Tibial artery (tissue), 4 donors: ENCODE results near the gene NKG7.
"Not testable (repeated sequence)": the region's sequence is repeated elsewhere in the genome, so short reads cannot be mapped to it uniquely, and the experiment has no call there.

Experiments used
- DNase-seq, 2 donors: peaks; one replicate each; pipeline ENCODE4 v3.0.0-alpha.2; 2019
- H3K27ac ChIP-seq, 2 donors: fragments of 200-600 bp; sonication (generic) in 1 of 2; 1 replicate in 1 of 2; 2 replicates in 1 of 2; pipeline ENCODE4 v1.5.1; 2018 to 2019; ENCODE audit warnings: mild to moderate bottlenecking in 1 of 2
- H3K27me3 ChIP-seq, 2 donors: fragments of 200-600 bp; sonication (generic) in 1 of 2; one replicate each; pipeline versions ENCODE4 v1.5.1 to v1.6.0; 2016 to 2019
- H3K36me3 ChIP-seq, 3 donors: fragments of 200-600 bp; sonication (generic) in 2 of 3; one replicate each; pipeline ENCODE4 v1.5.1; 2016 to 2019; ENCODE audit warnings: mild to moderate bottlenecking in 2 of 3
- H3K4me1 ChIP-seq, 4 donors: fragments of 200-600 bp; sonication (generic) in 2 of 4; 1 replicate in 3 of 4; 2 replicates in 1 of 4; pipeline ENCODE4 v1.5.1; 2016 to 2019
- H3K4me3 ChIP-seq, 2 donors: fragments of 200-600 bp; sonication (generic) in 1 of 2; 1 replicate in 1 of 2; 2 replicates in 1 of 2; pipeline ENCODE4 v1.5.1; 2018 to 2019; ENCODE audit warnings: mild to moderate bottlenecking in 2 of 2
- H3K9me3 ChIP-seq, 3 donors: fragments of 200-600 bp; sonication (generic) in 1 of 3; one replicate each; pipeline ENCODE4 v1.5.1; 2016 to 2019
- intact Hi-C: fragments of 100-400 bp; cut with DNase I; formaldehyde crosslinking; loops from one replicate; pipeline ENCODE4 v1.15.0; 2023; ENCODE audit warnings: low total_unique reads
- TF ChIP-seq, protein P1 (sequence below), 2 experiments: fragments of 200-600 bp in 1 of 2; fragments of 450-650 bp in 1 of 2; IDR thresholded peaks; one replicate each; pipeline ENCODE4 v1.5.1; 2017 to 2019; ENCODE audit warnings: antibody characterized with exemption in 2 of 2, mild to moderate bottlenecking in 1 of 2, moderate library complexity in 1 of 2

Gene NKG7, protein sequence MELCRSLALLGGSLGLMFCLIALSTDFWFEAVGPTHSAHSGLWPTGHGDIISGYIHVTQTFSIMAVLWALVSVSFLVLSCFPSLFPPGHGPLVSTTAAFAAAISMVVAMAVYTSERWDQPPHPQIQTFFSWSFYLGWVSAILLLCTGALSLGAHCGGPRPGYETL

DNA sequence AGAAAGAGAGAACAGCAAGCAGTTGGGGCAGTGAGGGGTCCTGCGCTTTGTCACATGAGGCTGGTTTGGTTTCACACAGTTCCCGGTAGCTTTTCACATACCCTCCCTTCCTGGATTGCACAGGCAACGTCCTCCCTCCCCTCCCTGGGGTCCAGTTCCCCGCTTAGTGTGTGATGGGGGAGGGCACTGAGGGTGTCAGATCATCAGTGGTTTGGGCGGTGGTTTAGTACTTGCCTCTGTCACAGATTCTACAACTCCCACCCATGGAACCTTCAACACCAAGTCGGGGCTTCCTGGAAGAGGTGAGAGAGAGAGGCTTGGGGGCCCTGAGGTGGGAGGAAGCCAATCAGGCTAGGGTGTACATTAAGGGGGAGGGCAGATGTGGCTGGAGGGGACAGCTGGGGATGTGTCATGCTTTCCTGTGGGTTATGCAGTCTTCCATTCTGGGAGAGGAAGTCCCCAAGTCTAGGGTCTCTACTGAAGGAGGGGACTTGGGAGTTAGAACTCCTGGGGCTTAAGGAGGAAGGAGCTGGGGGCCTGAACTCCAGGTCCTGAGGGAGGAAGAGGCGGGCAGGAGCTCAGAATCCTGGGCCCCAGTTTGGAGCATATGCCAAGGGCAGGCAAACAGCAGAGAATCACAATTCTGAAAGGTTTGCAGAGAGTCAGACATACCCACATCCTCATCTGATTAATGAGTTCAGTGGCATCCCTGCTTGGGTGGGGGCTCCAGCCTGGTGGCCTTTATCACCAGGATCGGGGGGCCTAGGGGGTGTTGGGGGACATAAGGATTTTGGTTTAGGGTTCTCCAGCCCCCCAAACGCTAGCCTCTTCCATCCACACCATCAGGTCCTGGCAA is at the start of gene NKG7:
TSS of gene NKG7 (minus strand) at position 6 of the 856 bp plus-strand sequence. CDS start 119 bp downstream, outside the sequence.
- Histone ChIP-seq H3K27ac (no peak within 1 kb of the TSS), H3K4me1 (peaks cover 0 to 8% (median 7%) of the 10 kb centered on the region in 4 donors), H3K27me3 (peaks cover 0 to 2% of the 10 kb centered on the region in 2 donors), H3K4me3 (no peak within 1 kb of the TSS), H3K9me3 (no peaks in the 10 kb centered on the region), H3K36me3 (no peaks in the 10 kb centered on the region)
- no peak for DNase-seq
- TF ChIP-seq, protein P1, sequence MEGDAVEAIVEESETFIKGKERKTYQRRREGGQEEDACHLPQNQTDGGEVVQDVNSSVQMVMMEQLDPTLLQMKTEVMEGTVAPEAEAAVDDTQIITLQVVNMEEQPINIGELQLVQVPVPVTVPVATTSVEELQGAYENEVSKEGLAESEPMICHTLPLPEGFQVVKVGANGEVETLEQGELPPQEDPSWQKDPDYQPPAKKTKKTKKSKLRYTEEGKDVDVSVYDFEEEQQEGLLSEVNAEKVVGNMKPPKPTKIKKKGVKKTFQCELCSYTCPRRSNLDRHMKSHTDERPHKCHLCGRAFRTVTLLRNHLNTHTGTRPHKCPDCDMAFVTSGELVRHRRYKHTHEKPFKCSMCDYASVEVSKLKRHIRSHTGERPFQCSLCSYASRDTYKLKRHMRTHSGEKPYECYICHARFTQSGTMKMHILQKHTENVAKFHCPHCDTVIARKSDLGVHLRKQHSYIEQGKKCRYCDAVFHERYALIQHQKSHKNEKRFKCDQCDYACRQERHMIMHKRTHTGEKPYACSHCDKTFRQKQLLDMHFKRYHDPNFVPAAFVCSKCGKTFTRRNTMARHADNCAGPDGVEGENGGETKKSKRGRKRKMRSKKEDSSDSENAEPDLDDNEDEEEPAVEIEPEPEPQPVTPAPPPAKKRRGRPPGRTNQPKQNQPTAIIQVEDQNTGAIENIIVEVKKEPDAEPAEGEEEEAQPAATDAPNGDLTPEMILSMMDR (IDR thresholded peaks at IDR 0.05) = no peak
- intact Hi-C loops = no loop called here

DNA sequence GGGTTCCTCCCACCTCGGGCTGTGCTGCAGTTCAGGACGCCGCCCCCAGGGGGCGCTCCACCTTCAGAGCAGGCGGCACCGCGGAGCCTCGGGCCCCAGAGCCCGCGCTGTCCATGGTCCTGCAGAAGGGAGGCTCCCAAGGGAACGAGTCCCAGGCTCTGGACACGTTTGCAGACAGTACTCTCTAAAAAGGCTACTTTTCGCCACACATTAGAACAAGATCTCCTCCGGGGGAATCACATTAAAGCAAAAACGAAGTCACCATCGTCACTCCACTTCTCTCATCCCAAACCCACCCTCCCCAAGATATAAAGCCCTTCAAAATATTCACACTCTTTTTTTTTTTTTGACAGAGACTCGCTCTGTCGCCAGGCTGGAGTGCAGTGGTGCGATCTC is 49.6 kb upstream of the NKG7 start:
- TF ChIP-seq, protein P1 (IDR thresholded peaks at IDR 0.05) = peak; percentile 61 to 72
- Histone ChIP-seq H3K4me3 (no peak overlapping the region), H3K27me3 (peaks cover 0 to 30% of the 10 kb centered on the region in 2 donors), H3K36me3 (no peaks in the 10 kb centered on the region), H3K9me3 (no peaks in the 10 kb centered on the region), H3K27ac (no peak overlapping the region), H3K4me1 (peaks cover 0 to 5% (median 0%) of the 10 kb centered on the region in 4 donors)
- intact Hi-C loops = no loop called here
- peak; percentile 65 to 80 for DNase-seq

DNA sequence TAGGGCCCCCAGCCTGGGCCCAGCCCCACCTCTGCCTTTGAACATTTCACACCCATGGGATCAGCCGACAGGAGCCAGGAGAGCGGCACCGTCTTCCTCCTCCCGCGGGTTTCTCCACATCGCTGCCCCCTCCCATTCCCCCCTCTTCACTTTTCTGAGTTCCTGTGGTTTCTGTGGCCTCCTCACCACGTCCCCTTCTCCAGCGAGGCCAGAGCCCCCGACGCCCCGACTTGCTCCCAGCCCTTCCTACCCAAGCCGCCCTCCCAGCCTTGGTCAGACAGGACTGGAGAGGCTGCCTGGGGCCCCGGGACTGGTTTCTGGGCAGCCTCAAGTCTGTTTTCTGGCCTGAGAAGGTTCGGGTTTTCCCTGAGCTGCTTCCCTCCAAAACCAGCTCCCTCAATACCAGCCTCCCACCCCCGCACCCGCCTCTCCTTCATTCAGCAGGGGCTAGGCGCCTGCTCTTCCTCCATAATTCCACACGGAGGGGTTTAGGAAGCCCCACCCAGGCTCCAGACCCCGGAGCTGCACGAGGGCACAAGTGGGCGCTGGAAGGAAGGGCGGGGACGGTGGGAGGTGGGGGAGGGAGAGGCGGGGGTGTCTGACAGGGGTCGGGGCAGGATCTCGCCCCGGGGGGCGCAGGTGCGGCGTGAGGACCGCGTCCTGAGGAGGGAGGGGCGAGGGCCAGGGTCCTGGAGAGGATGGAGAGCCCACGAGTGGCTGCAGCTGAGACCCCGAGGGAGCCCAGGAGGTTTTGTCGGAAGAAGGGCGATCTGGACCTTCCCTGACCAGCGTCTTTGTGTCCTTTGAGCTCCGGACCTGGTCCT is 49.0 kb upstream of the NKG7 start:
- Histone ChIP-seq H3K4me3 (no peak overlapping the region), H3K9me3 (no peaks in the 10 kb centered on the region), H3K27me3 (peaks cover 0 to 36% of the 10 kb centered on the region in 2 donors), H3K36me3 (no peaks in the 10 kb centered on the region), H3K4me1 (peaks cover 0 to 5% (median 0%) of the 10 kb centered on the region in 4 donors), H3K27ac (no peak overlapping the region)
- no peak for DNase-seq
- TF ChIP-seq, protein P1 (IDR thresholded peaks at IDR 0.05) = no peak
- intact Hi-C loops = no loop called here

DNA sequence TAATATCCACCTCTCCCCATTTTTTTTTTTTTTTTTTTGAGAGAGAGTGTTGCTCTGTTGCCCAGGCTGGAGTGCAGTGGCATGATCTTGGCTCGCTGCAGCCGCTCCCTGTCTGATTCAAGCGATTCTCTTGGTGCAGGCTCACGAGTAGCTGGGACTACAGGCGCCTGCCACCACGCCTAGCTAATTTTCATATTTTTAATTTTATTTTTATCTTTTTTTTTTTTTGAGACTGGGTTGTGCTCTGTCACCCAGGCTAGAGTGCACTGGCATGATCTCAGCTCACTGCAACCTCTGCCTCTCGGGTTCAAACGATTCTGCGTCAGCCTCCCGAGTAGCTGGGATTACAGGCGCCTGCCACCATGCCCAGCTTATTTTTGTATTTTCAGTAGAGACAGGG is 48.1 kb upstream of the NKG7 start:
- H3K27ac ChIP-seq, H3K36me3 ChIP-seq, intact Hi-C loops, H3K4me3 ChIP-seq, DNase-seq, H3K9me3 ChIP-seq, H3K4me1 ChIP-seq: not testable (repeated sequence)
- H3K27me3 ChIP-seq = peaks cover 0 to 38% of the 10 kb centered on the region in 2 donors

DNA sequence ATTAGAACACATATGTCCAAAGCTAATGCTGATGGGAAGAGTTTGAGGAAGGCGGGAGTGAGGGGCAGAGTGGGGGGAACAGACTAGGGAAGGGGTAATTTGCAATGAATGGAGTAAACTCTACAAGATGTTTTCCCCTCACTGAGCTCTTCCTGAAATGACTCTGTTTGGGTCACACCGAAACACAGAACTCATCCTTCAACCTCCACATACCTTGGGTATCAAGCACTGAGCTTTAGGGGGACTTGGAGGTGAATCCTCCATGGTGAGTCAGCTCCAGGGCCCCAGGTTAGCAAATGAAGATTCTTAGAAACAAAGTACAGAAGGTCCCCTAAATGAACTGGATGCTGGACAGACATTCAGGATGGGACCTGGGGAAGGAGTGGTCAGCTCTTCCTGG is 46.3 kb upstream of the NKG7 start:
- intact Hi-C loops = no loop called here
- H3K27ac ChIP-seq = no peak overlapping the region
- TF ChIP-seq, protein P1 (IDR thresholded peaks at IDR 0.05) = no peak
- H3K4me3 ChIP-seq = no peak overlapping the region
- H3K36me3 ChIP-seq = no peaks in the 10 kb centered on the region
- no peaks in the 10 kb centered on the region for H3K9me3 ChIP-seq
- H3K27me3 ChIP-seq = peaks cover 0 to 46% of the 10 kb centered on the region in 2 donors
- DNase-seq = no peak
- peaks cover 0 to 5% (median 0%) of the 10 kb centered on the region in 4 donors for H3K4me1 ChIP-seq
